NOMO-1 treated with dmso at 0.1 percent for 144 hours (cell line): ENCODE measurements around the gene UBE2D2.
"Not testable (repeated sequence)": the region's sequence is repeated elsewhere in the genome, so short reads cannot be mapped to it uniquely, and the experiment has no call there.

Experiments used
- DNase-seq: peaks from one replicate; lab custom pipeline; 2025; ENCODE audit not compliant: unreplicated experiment; lab: John Stamatoyannopoulos, UW

UBE2D2 gene

GRCh38 chr5:139578325-139578724 is 17.2 kb downstream of the UBE2D2 start:
- DNase-seq = no peak

- not testable (repeated sequence) for DNase-seq
Measured at GRCh38 chr5:139582181-139582580, 21.0 kb downstream of the UBE2D2 start.

- DNase-seq = no peak
Measured at GRCh38 chr5:139584137-139584536, 23.0 kb downstream of the UBE2D2 start.

- DNase-seq = not testable (repeated sequence)
Measured at GRCh38 chr5:139588116-139588515, 27.0 kb downstream of the UBE2D2 start.

- DNase-seq = no peak
Measured at GRCh38 chr5:139588962-139589361, 27.8 kb downstream of the UBE2D2 start.

GRCh38 chr5:139592289-139592688 is 31.1 kb downstream of the UBE2D2 start:
- no peak for DNase-seq

GRCh38 chr5:139593076-139593475 is 31.9 kb downstream of the UBE2D2 start:
- DNase-seq = not testable (repeated sequence)

GRCh38 chr5:139593716-139594319 is 32.7 kb downstream of the UBE2D2 start:
- DNase-seq = no peak

GRCh38 chr5:139597134-139597533 is 36.0 kb downstream of the UBE2D2 start:
- no peak for DNase-seq

GRCh38 chr5:139598601-139598965 is 37.4 kb downstream of the UBE2D2 start:
- not testable (repeated sequence) for DNase-seq

GRCh38 chr5:139600336-139600949 is 39.3 kb downstream of the UBE2D2 start:
- no peak for DNase-seq

- DNase-seq = no peak
Measured at GRCh38 chr5:139601429-139601828, 40.3 kb downstream of the UBE2D2 start.

GRCh38 chr5:139601948-139602347 is 40.8 kb downstream of the UBE2D2 start:
- not testable (repeated sequence) for DNase-seq

- DNase-seq = no peak
Measured at GRCh38 chr5:139605887-139606286, 44.7 kb downstream of the UBE2D2 start.

GRCh38 chr5:139611703-139612584 is 50.8 kb downstream of the UBE2D2 start:
- DNase-seq = no peak

- no peak for DNase-seq
Measured at GRCh38 chr5:139619861-139620260, 58.7 kb downstream of the UBE2D2 start.

- DNase-seq = not testable (repeated sequence)
Measured at GRCh38 chr5:139625398-139625797, 64.3 kb downstream of the UBE2D2 start.

GRCh38 chr5:139630855-139631254 is 69.7 kb downstream of the UBE2D2 start:
- DNase-seq = no peak

GRCh38 chr5:139631520-139632165 is 70.5 kb downstream of the UBE2D2 start:
- no peak for DNase-seq

GRCh38 chr5:139633295-139634027 is 72.3 kb downstream of the UBE2D2 start:
- peak; percentile 74 for DNase-seq

GRCh38 chr5:139634028-139634325 is 72.8 kb downstream of the UBE2D2 start:
- no peak for DNase-seq
